GM23338 (cell line): ENCODE results near the gene NDUFA12. TPM values are rescaled to one million over a fixed set of nuclear protein-coding genes. Genes with fewer than 3 reads are reported as not detected.

Experiments used
- ATAC-seq: fragments of 200-7000 bp; cut with Tn5 transposase; 3 replicates; pipeline ENCODE4 v1.9.1; 2020
- DNase-seq: peaks from one replicate; pipeline ENCODE4 v3.0.0-alpha.2; 2015; ENCODE audit warnings: low spot score
- H2AFZ ChIP-seq: fragments of 200-600 bp; sonication (generic); 2 replicates; pipeline ENCODE4 v1.8.0; 2016; ENCODE audit warnings: antibody characterized with exemption, mild to moderate bottlenecking, moderate library complexity
- H3F3A ChIP-seq: fragments of 200-600 bp; sonication (generic); replicated peaks from 2 replicates; pipeline ENCODE4 v1.8.0; 2017; ENCODE audit warnings: antibody characterized with exemption, mixed run types, low read depth
- H3K27ac ChIP-seq: fragments of 200-600 bp; sonication (generic); 2 replicates; pipeline ENCODE4 v1.6.1; 2016; ENCODE audit warnings: low read depth
- H3K27me3 ChIP-seq: fragments of 200-600 bp; sonication (generic); 2 replicates; pipeline ENCODE4 v1.8.0; 2016; ENCODE audit warnings: mild to moderate bottlenecking, mixed run types, moderate library complexity; ENCODE audit not compliant: insufficient read depth
- H3K36me3 ChIP-seq: fragments of 200-600 bp; sonication (generic); 2 replicates; pipeline ENCODE4 v1.8.0; 2016; ENCODE audit warnings: mild to moderate bottlenecking; ENCODE audit not compliant: insufficient read depth
- H3K4me1 ChIP-seq: fragments of 200-600 bp; sonication (generic); 2 replicates; pipeline ENCODE4 v1.8.0; 2016; ENCODE audit warnings: mild to moderate bottlenecking, moderate library complexity; ENCODE audit not compliant: insufficient read depth
- H3K4me2 ChIP-seq: fragments of 200-600 bp; sonication (generic); 2 replicates; pipeline ENCODE4 v1.7.1; 2017; ENCODE audit warnings: mixed run types
- H3K4me3 ChIP-seq: fragments of 200-600 bp; sonication (generic); 2 replicates; pipeline ENCODE4 v1.6.1; 2016; ENCODE audit warnings: mixed run types
- H3K79me2 ChIP-seq: fragments of 200-600 bp; sonication (generic); replicated peaks from 2 replicates; pipeline ENCODE4 v1.8.0; 2017; ENCODE audit warnings: mild to moderate bottlenecking; ENCODE audit not compliant: insufficient read depth
- H3K9me2 ChIP-seq: fragments of 200-600 bp; sonication (generic); 2 replicates; pipeline ENCODE4 v1.8.0; 2017; ENCODE audit not compliant: insufficient read depth
- H4K20me1 ChIP-seq: fragments of 200-600 bp; sonication (generic); replicated peaks from 2 replicates; pipeline ENCODE4 v1.8.0; 2017; ENCODE audit warnings: mild to moderate bottlenecking; ENCODE audit not compliant: insufficient read depth
- H3K27ac Mint-ChIP-seq: 2 replicates; pipeline ENCODE4 v1.8.0; 2020; ENCODE audit warnings: inconsistent platforms, mild to moderate bottlenecking, moderate library complexity, mixed read lengths
- H3K27me3 Mint-ChIP-seq: 3 replicates; pipeline ENCODE4 v1.8.0; 2022; ENCODE audit warnings: low read depth, mild to moderate bottlenecking, moderate library complexity, mixed read lengths, inconsistent platforms; ENCODE audit not compliant: insufficient read depth, poor library complexity
- H3K36me3 Mint-ChIP-seq: 3 replicates; pipeline ENCODE4 v1.8.0; 2021; ENCODE audit warnings: low read depth, mild to moderate bottlenecking, inconsistent platforms, moderate library complexity, mixed read lengths
- H3K4me1 Mint-ChIP-seq: 3 replicates; pipeline ENCODE4 v1.8.0; 2020; ENCODE audit warnings: mild to moderate bottlenecking, inconsistent platforms, mixed read lengths
- H3K4me3 Mint-ChIP-seq: 3 replicates; pipeline ENCODE4 v1.8.0; 2021; ENCODE audit warnings: moderate library complexity, mild to moderate bottlenecking, inconsistent platforms, mixed read lengths
- H3K9me3 Mint-ChIP-seq: 3 replicates; pipeline ENCODE4 v1.8.0; 2020; ENCODE audit warnings: moderate library complexity, mild to moderate bottlenecking, inconsistent platforms, mixed read lengths
- CREB1 ChIP-seq: fragments of 250-450 bp; sonication (Bioruptor Pico); IDR thresholded peaks from 2 replicates; pipeline ENCODE4 v1.5.0; 2020; ENCODE audit warnings: low read depth, mild to moderate bottlenecking, moderate library complexity
- CTCF ChIP-seq, 2 experiments: fragments of 200-600 bp in 1 of 2; sonication (generic) in 1 of 2; conservative IDR thresholded peaks; 2 replicates each; pipeline versions ENCODE4 v1.5.1 to v1.6.1; 2016 to 2017; ENCODE audit warnings: antibody characterized with exemption in 2 of 2, low read depth in 2 of 2, mild to moderate bottlenecking in 2 of 2, moderate library complexity in 1 of 2
- ETS1 ChIP-seq: IDR thresholded peaks from 2 replicates; pipeline ENCODE4 v1.6.1; 2016; ENCODE audit warnings: antibody characterized with exemption
- EZH2 ChIP-seq: fragments of 200-600 bp; sonication (generic); IDR thresholded peaks from one replicate; pipeline ENCODE4 v1.8.0; 2017; ENCODE audit warnings: antibody characterized with exemption, mild to moderate bottlenecking, low read depth; ENCODE audit not compliant: unreplicated experiment
- EZH2phosphoT487 ChIP-seq: fragments of 200-600 bp; sonication (generic); IDR thresholded peaks from one replicate; pipeline ENCODE4 v1.8.1; 2018; ENCODE audit warnings: antibody characterized with exemption; ENCODE audit not compliant: unreplicated experiment
- JUNB ChIP-seq: IDR thresholded peaks from one replicate; pipeline ENCODE4 v1.6.1; 2016; ENCODE audit warnings: antibody characterized with exemption; ENCODE audit not compliant: unreplicated experiment
- NANOG ChIP-seq: IDR thresholded peaks from 2 replicates; pipeline ENCODE4 v1.6.1; 2016; ENCODE audit warnings: antibody characterized with exemption, borderline replicate concordance
- POLR2AphosphoS5 ChIP-seq: IDR thresholded peaks from 2 replicates; pipeline ENCODE4 v1.6.1; 2016; ENCODE audit warnings: antibody characterized with exemption, low read depth
- REST ChIP-seq: IDR thresholded peaks from one replicate; pipeline ENCODE4 v1.6.1; 2018; ENCODE audit warnings: antibody characterized with exemption; ENCODE audit not compliant: unreplicated experiment
- STAT1 ChIP-seq: IDR thresholded peaks from one replicate; pipeline ENCODE4 v1.6.1; 2016; ENCODE audit warnings: antibody characterized with exemption; ENCODE audit not compliant: unreplicated experiment
- ZNF114 ChIP-seq: fragments of 250-450 bp; sonication (Bioruptor Pico); IDR thresholded peaks from 2 replicates; pipeline ENCODE4 v1.5.0; 2020; ENCODE audit warnings: mild to moderate bottlenecking, moderate library complexity
- ZNF331 ChIP-seq: fragments of 250-450 bp; sonication (Bioruptor Pico); IDR thresholded peaks from 2 replicates; pipeline ENCODE4 v1.5.0; 2020; ENCODE audit warnings: low read depth, mild to moderate bottlenecking, moderate library complexity
- ZNF462 ChIP-seq: fragments of 250-450 bp; sonication (Bioruptor Pico); IDR thresholded peaks from 2 replicates; pipeline ENCODE4 v1.5.0; 2020; ENCODE audit warnings: mild to moderate bottlenecking, moderate library complexity
- polyA plus RNA-seq: library from polyadenylated mRNA; unstranded; fragments of >200 nt; fragmentation: Nextera tagmentation; extraction: Ambion mirVana; gene quantifications from 2 replicates; pipeline ENCODE4 v1.2.1, GENCODE V29; 2016
- total RNA-seq: library from RNA; depleted of rRNA; stranded (reverse); fragments of >200 nt; shearing (Covaris generic); gene quantifications from 2 replicates; pipeline ENCODE4 v1.2.3, GENCODE V29; 2014

NDUFA12 gene
- total and polyA plus RNA-seq, 2 experiments from 2014 or later: 84.9 to 386 TPM

GRCh38 chr12:94963649-94964048 is 39.8 kb downstream of the NDUFA12 start:
- no peaks in the 10 kb centered on the region for H3K9me3 Mint-ChIP-seq
- H3K4me1 Mint-ChIP-seq: no peaks in the 10 kb centered on the region
- no peaks in the 10 kb centered on the region for H3F3A ChIP-seq
- H3K9me2 ChIP-seq: no peaks in the 10 kb centered on the region
- H3K79me2 ChIP-seq: no peaks in the 10 kb centered on the region
- ATAC-seq: no peak
- no peak overlapping the region for H3K27ac Mint-ChIP-seq
- no peaks in the 10 kb centered on the region for H3K4me1 ChIP-seq
- no peaks in the 10 kb centered on the region for H4K20me1 ChIP-seq
- no peaks in the 10 kb centered on the region for H3K27me3 ChIP-seq
- no peak overlapping the region for H3K4me2 ChIP-seq
- H3K4me3 Mint-ChIP-seq: no peak overlapping the region
- H3K4me3 ChIP-seq: no peak overlapping the region
- no peak overlapping the region for H3K27ac ChIP-seq
- no peak for DNase-seq
- H3K27me3 Mint-ChIP-seq: no peaks in the 10 kb centered on the region
- H3K36me3 ChIP-seq: no peaks in the 10 kb centered on the region
- no peak overlapping the region for H2AFZ ChIP-seq
- TF ChIP-seq CREB1 (CRISPR knock-in tag) (no peak), ZNF114 (CRISPR knock-in tag) (no peak), STAT1 (no peak), CTCF (conservative IDR thresholded peaks at IDR 0.05; ENCODE audit: low read depth in 2 of 2) (no peak), EZH2phosphoT487 (no peak), POLR2AphosphoS5 (no peak), ZNF462 (no peak), REST (no peak), NANOG (no peak), JUNB (no peak), ZNF331 (CRISPR knock-in tag) (no peak), ETS1 (no peak), EZH2 (no peak)
- no peaks in the 10 kb centered on the region for H3K36me3 Mint-ChIP-seq
